OCI-M2 (cell line): Measurements from ENCODE around the gene PSMD2.

Experiments
- DNase-seq: peaks from one replicate; lab custom pipeline; 2025; ENCODE audit not compliant: unreplicated experiment; lab: John Stamatoyannopoulos, UW

The PSMD2 gene

DNA sequence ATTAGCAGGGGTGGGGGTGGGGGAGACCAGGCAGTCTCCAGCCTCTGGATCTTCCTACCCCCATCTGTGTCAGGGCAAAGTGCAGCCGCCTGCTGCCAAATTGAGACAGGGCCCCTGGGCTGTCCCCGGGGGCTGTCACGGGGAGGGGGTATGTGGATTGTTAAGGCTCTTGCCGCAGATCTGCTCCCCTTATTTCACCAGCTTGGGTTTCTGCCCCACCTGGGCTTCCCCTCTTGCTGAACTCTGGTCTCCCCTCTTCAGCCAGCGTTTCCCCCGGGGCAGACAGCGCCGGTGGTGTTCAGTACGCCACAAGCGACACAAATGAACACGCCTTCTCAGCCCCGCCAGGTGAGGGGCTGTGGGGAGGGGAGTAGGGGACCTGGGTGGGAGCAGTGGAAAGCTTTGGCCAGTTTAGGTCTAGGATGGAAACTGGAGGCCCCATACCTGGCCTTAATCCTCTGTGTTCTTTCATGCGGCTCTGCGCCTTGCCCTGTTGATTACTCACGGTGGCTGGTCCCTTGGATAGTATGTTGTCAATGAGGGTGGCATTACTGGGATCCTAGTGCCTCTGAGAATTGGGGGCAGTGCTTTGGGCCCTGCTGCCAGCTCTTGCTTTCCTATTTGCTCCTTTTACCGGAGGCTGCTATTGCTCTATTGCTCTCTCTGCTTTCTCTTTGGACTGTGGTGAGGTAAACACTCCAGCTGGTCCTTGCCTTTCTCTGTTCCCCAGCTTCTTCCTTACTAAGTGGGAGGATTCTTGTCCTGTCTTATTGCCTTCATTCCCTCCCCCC lies 17.0 kb downstream of the PSMD2 start:
- no peak for DNase-seq

DNA sequence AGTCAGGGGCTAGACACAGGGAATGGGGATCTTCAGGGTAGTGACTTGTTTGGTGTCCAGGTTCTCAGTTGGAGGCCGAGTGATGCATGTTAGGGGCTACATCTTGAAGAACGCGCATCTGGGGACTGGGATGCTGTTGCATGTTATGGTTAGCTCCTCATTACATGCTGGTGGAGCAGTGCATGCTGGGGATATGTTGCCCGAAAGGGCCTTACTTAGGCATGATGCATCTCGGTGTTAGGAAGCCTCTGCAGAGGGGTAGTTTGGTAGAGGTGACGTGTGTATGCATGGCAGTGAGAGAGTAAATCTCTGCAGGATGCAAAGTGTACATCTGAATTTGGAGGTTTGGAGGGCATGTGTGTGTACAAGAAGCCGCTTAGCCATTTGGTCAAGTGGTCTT lies 17.8 kb downstream of the PSMD2 start:
- no peak for DNase-seq

DNA sequence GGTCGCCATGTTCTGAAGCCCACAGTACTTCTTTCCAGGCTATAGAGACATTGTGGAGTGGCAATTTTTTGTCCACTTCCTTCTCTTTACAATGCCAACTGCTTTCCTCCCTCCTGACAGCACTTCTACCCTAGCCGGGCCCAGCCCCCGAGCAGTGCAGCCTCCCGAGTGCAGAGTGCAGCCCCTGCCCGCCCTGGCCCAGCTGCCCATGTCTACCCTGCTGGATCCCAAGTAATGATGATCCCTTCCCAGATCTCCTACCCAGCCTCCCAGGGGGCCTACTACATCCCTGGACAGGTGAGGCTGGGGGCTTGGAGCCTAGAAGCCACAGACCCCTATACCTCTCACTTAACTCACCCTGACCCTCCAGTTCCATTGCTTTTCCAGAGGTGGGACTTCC lies 18.2 kb downstream of the PSMD2 start:
- DNase-seq = no peak

DNA sequence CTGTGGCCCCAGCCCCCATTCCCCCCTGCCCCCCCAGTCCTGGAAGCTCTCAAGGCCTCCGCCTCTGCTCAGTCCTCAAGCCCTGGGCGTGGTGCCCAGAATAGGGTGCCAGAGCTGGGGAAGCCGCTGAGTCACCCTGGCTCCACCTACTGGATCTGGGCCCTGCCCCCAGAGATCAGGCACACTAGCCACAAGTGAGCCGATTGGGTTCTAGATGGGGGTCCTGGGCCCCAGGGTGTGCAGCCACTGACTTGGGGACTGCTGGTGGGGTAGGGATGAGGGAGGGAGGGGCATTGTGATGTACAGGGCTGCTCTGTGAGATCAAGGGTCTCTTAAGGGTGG lies 21.0 kb downstream of the PSMD2 start:
- no peak for DNase-seq

DNA sequence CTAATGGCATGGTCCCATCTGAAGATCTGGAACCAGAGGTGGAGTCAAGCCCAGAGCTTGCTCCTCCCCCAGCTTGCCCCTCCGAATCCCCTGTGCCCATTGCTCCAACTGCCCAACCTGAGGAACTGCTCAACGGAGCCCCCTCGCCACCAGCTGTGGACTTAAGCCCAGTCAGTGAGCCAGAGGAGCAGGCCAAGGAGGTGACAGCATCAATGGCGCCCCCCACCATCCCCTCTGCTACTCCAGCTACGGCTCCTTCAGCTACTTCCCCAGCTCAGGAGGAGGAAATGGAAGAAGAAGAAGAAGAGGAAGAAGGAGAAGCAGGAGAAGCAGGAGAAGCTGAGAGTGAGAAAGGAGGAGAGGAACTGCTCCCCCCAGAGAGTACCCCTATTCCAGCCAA lies 22.6 kb downstream of the PSMD2 start:
- DNase-seq = no peak

DNA sequence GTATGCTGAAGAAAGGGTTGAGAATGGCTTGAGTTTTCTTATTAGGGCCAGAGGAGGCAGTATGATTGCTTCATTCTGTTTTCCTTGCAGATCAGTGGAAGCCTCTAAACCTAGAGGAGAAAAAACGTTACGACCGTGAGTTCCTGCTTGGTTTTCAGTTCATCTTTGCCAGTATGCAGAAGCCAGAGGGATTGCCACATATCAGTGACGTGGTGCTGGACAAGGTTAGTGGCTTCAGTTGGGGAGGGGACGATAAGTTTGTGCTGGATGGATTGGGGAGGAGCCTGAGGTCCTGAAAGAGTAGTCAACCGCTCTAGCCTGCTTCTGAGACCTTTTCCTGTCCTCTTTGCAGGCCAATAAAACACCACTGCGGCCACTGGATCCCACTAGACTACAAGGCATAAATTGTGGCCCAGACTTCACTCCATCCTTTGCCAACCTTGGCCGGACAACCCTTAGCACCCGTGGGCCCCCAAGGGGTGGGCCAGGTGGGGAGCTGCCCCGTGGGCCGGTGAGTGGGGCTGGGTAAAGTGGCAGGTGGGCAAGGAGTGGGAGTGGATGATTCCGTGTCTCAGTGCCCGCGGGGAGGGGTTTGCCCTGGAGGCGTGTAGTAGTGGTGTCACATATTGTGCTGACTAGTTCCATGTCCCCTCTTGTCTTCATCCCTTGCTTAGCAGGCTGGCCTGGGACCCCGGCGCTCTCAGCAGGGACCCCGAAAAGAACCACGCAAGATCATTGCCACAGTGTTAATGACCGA lies 23.9 kb downstream of the PSMD2 start:
- no peak for DNase-seq

DNA sequence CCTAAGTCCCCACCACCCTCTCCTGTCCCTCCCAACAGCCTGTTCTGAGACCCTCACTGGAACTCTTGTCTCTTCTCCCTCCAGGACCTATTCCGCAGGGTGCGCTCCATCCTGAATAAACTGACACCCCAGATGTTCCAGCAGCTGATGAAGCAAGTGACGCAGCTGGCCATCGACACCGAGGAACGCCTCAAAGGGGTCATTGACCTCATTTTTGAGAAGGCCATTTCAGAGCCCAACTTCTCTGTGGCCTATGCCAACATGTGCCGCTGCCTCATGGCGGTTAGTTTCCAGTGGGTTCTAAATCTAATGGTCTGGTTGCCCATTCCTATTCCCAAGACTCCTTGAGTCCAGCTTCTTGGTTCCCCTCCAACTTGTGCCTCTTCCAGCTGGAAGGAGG lies 24.7 kb downstream of the PSMD2 start:
- no peak for DNase-seq

DNA sequence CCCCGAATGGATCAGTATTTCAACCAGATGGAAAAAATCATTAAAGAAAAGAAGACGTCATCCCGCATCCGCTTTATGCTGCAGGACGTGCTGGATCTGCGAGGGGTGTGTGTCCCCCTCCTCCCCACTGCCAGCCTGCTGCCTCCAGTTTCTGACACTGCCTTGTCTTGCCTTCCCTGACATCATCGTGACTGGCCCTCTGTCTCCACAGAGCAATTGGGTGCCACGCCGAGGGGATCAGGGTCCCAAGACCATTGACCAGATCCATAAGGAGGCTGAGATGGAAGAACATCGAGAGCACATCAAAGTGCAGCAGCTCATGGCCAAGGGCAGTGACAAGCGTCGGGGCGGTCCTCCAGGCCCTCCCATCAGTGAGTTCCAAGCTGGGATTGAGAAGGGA lies 26.2 kb downstream of the PSMD2 start:
- DNase-seq = no peak

DNA sequence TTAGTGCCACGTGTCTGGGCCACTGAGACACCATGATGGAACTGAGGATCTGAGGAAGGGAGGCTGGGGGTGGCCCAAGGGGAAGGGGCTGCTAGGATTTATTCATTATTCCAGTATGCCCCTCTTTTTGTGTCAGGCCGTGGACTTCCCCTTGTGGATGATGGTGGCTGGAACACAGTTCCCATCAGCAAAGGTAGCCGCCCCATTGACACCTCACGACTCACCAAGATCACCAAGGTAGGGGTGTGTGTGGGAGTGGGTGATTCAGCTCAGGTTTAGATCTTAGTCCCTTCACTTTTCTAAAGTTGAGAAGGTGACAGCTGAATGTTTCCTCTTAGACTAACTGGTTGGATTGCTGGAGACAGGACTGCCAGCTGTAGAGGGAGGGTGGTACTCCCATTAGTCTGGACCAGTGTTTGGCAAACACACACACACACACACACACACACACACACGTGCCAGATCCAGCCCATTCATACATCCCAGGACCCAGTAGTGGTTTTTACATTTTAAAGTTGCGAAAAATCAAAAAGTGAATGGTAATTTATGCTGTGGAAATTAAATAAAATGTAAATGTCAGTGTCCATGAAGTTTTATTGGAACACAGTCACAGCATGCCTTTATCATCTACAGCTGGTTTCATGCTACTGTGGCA lies 26.8 kb downstream of the PSMD2 start:
- DNase-seq = no peak

DNA sequence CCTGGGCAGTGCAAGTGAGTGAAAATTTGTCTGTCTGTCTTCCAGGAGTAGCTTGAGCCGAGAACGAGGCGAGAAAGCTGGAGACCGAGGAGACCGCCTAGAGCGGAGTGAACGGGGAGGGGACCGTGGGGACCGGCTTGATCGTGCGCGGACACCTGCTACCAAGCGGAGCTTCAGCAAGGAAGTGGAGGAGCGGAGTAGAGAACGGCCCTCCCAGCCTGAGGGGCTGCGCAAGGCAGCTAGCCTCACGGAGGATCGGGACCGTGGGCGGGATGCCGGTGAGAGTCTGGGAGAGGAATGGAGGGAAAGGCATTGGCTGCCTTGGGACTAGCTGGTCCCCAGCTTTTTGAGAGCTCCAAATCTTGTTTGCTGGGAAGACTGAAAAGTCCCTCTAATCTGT lies 28.1 kb downstream of the PSMD2 start:
- no peak for DNase-seq

DNA sequence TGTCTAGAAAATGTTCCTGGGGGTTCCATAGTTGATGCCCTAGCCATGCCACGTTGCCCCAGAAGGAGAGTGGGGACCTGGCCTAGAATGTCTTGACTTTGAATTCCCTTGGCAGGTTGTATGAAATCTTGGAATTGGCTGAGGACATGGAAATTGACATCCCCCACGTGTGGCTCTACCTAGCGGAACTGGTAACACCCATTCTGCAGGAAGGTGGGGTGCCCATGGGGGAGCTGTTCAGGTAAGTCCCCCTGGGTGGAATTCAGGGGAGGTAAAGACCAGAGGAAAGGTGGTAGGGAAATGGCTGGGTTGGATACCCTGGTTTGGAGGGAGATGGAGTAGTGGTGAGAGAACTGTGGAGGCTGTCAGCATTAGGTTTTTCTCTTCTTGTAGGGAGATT lies 29.5 kb downstream of the PSMD2 start:
- DNase-seq = no peak

DNA sequence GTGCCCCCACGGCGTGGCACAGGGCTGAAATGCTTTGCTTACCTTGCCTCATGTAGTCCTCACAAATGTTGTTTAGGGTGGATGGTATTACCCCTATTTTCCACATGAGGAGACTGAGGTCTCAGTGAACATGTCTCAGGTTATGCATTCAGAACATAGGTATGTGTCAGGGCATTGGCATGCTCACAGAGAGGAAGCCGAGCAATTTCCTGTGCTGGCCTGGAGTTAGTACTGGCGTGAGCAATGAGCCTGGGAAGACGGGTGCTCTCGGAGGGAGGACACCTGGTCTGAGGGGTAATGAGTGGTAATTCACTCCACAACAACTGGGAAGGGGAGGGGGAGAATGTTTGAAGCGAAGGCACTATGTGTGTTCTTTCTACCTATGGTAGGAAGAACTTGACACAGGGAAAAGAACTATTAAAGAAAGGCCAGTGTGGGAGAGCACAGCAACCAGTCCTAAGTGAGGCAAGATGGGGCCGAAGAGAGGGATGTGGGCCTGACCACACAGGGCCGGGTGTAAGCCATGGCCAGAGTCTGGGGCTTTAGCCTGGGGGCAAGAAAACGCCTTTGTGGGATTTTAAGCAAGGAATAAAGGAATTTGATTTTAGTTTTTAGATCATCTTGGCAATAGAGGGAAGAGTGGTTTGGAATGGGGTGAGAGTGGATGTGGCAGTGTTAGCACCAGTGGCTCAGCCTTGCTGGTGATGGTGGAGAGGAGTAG lies 33.5 kb downstream of the PSMD2 start:
- no peak for DNase-seq

DNA sequence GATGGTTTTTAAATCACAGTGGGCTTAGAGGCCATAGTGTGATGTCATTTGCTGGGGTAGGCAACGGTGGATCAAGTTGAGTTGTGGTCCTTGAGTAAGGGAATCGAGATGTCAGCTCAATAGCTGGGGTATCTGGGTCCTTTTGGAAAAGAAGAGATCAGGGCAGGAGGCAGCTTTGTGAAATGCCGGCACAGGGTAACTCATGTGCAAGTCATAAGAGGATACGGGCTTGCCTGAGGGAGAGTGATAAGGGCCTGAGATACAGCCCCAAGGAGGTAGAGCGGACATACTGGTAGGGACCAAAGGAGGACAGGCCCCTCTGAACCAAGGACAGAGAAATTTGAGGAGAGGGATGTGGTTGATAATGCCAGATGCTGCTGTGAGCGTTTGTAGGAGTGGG lies 34.1 kb downstream of the PSMD2 start:
- no peak for DNase-seq

DNA sequence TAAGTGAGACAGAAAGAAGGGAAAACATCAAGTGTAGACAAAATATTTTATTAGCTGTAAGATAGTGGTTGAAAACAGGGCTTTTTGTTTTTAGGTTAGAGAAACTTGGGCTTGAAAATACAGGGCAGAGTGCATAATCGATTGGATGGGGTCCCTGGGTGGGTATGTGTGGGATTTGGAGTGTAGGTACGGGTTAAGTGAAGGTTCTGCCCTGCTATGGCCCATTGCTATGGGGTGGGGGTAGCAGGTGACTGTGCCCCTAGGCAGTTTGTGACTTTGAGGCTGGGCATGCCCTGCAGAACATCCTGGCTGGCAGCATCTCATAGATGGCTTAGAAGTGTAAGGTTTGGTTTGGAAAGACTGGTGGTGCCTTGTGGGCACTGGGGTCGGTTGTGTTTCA lies 34.7 kb downstream of the PSMD2 start:
- DNase-seq = no peak

DNA sequence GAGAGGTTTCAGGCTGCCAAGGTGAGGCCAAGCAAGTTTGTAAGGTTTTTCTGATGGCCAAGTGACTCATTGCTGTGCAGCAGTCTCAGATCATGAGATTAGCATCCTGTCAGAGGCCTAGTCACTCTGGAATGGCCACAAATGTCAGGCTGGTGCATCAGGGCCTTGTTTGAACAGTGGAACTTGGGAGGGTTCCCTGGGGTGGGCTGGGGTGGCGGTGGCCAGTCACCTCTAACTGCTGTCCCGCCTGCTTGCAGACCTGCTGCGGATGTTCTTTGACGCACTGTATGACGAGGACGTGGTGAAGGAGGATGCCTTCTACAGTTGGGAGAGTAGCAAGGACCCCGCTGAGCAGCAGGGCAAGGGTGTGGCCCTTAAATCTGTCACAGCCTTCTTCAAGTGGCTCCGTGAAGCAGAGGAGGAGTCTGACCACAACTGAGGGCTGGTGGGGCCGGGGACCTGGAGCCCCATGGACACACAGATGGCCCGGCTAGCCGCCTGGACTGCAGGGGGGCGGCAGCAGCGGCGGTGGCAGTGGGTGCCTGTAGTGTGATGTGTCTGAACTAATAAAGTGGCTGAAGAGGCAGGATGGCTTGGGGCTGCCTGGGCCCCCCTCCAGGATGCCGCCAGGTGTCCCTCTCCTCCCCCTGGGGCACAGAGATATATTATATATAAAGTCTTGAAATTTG lies 35.6 kb downstream of the PSMD2 start:
- no peak for DNase-seq

DNA sequence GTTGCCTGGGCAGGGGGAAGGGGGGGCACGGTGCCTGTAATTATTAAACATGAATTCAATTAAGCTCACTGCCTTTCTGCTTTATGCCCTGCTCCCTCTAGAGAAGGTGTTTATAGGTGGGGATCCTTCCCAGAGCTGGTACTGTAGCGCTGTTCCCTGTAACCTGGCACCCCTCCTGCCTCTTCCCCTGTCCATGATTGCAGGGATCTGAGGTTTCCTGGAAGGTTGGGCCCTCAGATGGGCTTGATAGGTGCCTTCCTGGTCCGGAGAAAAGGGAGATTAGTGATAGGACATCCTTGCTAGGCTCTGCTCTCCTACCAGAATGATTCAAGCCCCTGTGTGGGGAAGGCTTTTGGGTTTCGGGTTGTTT lies 36.2 kb downstream of the PSMD2 start:
- no peak for DNase-seq

DNA sequence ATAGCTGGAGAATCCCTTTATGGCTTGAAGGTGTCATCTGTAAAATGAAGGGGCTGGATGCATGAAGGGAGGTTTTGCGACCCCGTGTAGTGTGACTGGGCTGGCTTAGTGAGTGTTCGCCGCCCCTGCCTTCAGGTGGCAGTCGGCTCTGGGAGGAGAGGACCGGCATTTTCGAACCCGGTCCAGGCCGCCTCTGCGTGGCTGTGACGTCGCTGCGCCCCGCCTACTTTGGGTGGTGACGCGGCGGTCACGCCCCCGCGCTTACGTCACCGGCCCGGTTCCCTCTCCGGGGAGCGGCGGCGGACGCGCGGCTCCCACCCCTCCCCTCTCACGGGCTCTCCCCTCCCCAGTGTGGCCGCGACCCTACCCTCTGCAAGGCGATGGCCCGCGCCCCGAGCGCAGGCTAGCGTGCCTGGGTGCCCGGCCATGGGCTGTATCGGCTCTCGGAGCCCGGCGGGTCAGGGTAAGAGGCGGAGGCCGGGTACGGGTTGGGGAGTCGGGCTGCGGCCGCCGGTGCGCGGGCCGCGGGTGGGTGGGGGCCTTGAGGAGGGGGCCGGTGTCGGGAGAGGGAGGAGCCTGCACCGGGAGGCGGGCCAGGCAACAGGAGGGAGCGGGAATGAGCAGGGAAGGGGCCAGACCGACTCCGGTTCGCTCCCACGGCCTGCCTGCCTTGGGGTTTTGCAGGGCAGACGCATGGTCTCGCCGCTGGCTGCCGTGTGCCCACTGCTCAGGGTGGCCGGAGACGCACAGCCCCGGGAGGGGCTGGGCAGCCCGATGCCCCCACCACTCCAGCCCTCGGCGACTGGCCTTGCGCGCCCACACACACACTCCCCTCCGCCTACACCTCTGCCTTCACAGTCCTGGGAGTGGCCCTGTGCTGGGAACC lies 36.9 kb downstream of the PSMD2 start:
- no peak for DNase-seq

DNA sequence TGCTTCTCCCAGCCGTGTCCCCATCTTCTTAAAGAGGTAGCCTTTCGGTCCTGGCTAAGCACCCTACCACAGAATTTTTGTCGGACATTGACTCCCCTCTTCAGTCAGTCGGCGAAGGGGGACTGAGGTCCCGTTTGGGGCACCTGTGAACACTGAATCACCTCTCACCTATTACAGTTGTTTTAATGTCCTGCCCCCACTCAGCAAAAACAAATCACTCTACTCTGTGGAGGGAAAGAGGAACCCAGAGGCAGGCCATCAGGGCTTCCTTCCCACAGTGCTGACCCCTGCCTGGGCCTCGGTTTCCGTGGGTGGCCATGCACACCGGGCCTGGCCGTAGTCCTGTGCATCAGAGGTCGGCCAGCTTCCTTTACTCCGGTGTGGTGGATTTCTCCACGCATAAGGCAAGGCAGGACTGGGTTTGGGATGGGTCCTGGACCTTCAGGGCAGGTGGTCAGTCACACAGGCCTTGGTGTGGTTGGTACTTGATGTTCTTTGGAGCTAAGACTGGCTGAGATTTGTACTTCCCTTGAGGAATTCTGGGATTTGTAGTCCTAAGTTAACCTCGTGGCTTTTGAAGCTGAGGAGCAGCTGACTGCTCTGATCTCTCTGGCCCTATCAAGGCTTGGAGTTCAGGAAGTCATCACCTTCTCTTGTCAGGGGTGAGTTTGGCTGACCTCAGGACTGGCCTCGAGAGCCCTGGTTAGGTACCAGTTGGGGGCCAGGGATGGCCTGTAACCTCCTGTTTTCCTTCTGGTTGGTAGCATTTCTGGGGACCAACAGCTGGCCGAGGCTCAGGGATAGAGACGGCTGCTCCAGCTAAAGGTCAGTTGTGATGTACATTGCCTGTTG lies 37.7 kb downstream of the PSMD2 start:
- no peak for DNase-seq

DNA sequence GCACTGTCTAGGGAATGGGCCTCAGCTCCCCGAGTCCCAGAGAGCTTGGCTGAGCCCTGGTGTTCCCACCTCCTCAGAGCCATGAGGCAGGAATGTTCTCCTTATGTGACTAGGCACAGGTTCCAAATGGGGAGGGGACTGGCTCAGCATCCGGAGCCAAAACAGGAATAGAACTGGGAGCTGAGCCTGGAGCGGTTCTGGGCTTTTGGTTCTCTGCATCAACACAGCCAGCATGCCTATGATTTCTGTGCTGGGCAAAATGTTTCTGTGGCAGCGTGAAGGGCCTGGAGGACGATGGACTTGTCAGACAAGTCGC lies 38.3 kb downstream of the PSMD2 start, which contains the start of gene FAM131A:
FAM131A (plus strand) TSS at position 202 of the 316 bp plus-strand sequence; CDS start at position 233, 31 bp downstream.
- DNase-seq = no peak
